ENCODE results near the gene FCRLB.

The FCRLB gene

GRCh38 chr1:161710560-161710959 is 10.8 kb upstream of the FCRLB start:
- CTCF ChIA-PET: no interaction called here
- no peak overlapping the region for H3K4me3 ChIP-seq (ENCODE audit: low read depth, low read length)
- no peaks in the 10 kb centered on the region for H3K4me1 ChIP-seq (ENCODE audit: control insufficient read depth, insufficient read depth, low read length)
- no peak overlapping the region for H3K27ac ChIP-seq (ENCODE audit: extremely low read depth, low read depth, low read length)
- peak; percentile 51; the same call in 1 of the 2 replicates for TF ChIP-seq ZNF561 (tag by site-specific recombination; IDR thresholded peaks at IDR 0.05; ENCODE audit: borderline replicate concordance)
- TF ChIP-seq ZNF18 (tag by site-specific recombination; IDR thresholded peaks at IDR 0.05): no peak
- 0 out of 2 replicates have a peak, but pooled peaks have one; percentile 26 for TF ChIP-seq ZBTB17 (tag by site-specific recombination; IDR thresholded peaks at IDR 0.05)
- H3K36me3 ChIP-seq (ENCODE audit: control insufficient read depth in 2 of 2, insufficient read depth in 1 of 2, low read length in 2 of 2): no peaks in the 10 kb centered on the region
- POLR2A ChIA-PET: no interaction called here
- H3K9me3 ChIP-seq (ENCODE audit: control insufficient read depth, insufficient read depth, low read depth, low read length): no peaks in the 10 kb centered on the region

GRCh38 chr1:161718559-161719324 is 2.6 kb upstream of the FCRLB start:
- Histone ChIP-seq H3K9me3 (ENCODE audit: control insufficient read depth, insufficient read depth, low read depth, low read length) (no peaks in the 10 kb centered on the region), H3K4me1 (ENCODE audit: control insufficient read depth, insufficient read depth, low read length) (no peaks in the 10 kb centered on the region), H3K4me3 (ENCODE audit: low read depth, low read length) (no peak overlapping the region), H3K36me3 (ENCODE audit: control insufficient read depth in 2 of 2, insufficient read depth in 1 of 2, low read length in 2 of 2) (no peaks in the 10 kb centered on the region), H3K27ac (ENCODE audit: extremely low read depth, low read depth, low read length) (no peak overlapping the region)
- TF ChIP-seq ZNF768 (tag by site-specific recombination; IDR thresholded peaks at IDR 0.05) (no peak), ZSCAN5A (tag by site-specific recombination; IDR thresholded peaks at IDR 0.05) (no peak), SP7 (tag by site-specific recombination; IDR thresholded peaks at IDR 0.05) (no peak), KLF10 (tag by site-specific recombination; IDR thresholded peaks at IDR 0.05) (no peak), ZNF645 (tag by site-specific recombination; IDR thresholded peaks at IDR 0.05) (no peak), ZFP37 (tag by site-specific recombination; IDR thresholded peaks at IDR 0.05) (no peak), BCL11A (tag by site-specific recombination; IDR thresholded peaks at IDR 0.05; ENCODE audit: low read depth) (no peak), ZNF324 (tag by site-specific recombination; IDR thresholded peaks at IDR 0.05) (no peak), ZNF341 (tag by site-specific recombination; IDR thresholded peaks at IDR 0.05; ENCODE audit: low read depth) (no peak), ZNF2 (tag by site-specific recombination; IDR thresholded peaks at IDR 0.05) (no peak), ZNF514 (tag by site-specific recombination; IDR thresholded peaks at IDR 0.05) (no peak), ZFP69B (tag by site-specific recombination; IDR thresholded peaks at IDR 0.05) (no peak), ZNF202 (tag by site-specific recombination; IDR thresholded peaks at IDR 0.05; ENCODE audit: borderline replicate concordance) (no peak), ZNF148 (tag by site-specific recombination; IDR thresholded peaks at IDR 0.05; ENCODE audit: borderline replicate concordance) (no peak), ZNF629 (tag by site-specific recombination; IDR thresholded peaks at IDR 0.05) (no peak), ZNF792 (tag by site-specific recombination; IDR thresholded peaks at IDR 0.05) (no peak), ZNF366 (tag by site-specific recombination; conservative IDR thresholded peaks at IDR 0.05) (no peak)
- ChIA-PET POLR2A (no interaction called here), CTCF (interaction anchor here (0.6 kb wide), 1 partner anchor 10 kb away, joined by 4 read pairs; no protein-coding TSS in a partner anchor)

All from HEK293 (cell line).